Endothelial cell of umbilical vein (primary cell): ENCODE measurements around the gene SWT1. TPM values are rescaled to one million over a fixed set of nuclear protein-coding genes. Genes with fewer than 3 reads are reported as not detected.

ENCODE experiments used
- BruUV-seq: library from RNA; stranded (reverse); fragments of 400-500 nt; replicated peaks from 2 replicates; lab custom pipeline; 2021; lab: Mats Ljungman, UMichigan
- CTCF ChIA-PET: fragments of 300-600, 350-600 bp; sonication (Branson Sonifier 250); formaldehyde crosslinking; loops from one replicate; lab custom pipeline; 2021; ENCODE audit warnings: antibody characterized with exemption, inconsistent platforms; lab: Charles Lee
- POLR2A ChIA-PET: fragments of 300-600, 350-600 bp; sonication (Branson Sonifier 250); formaldehyde crosslinking; loops from one replicate; lab custom pipeline; 2021; ENCODE audit warnings: antibody characterized with exemption, inconsistent platforms; lab: Charles Lee
- DNase-seq: peaks from one replicate; pipeline ENCODE4 v3.0.0-alpha.2; 2011; ENCODE audit warnings: low read depth, low spot score
- FAIRE-seq: peaks from 2 replicates; lab custom pipeline; 2011; peaks lifted over from hg19 to GRCh38; lab: Jason Lieb, UNC
- H2AFZ ChIP-seq: 2 replicates; pipeline ENCODE4 v1.6.0; 2012; ENCODE audit warnings: low read depth, low read length, control low read depth, inconsistent platforms
- H3K27ac ChIP-seq: 2 replicates; pipeline ENCODE4 v1.5.1; 2011; ENCODE audit warnings: low read depth, mild to moderate bottlenecking, control low read depth, low read length, moderate library complexity; ENCODE audit not compliant: insufficient read depth
- H3K27me3 ChIP-seq, 2 experiments: 2 replicates each; pipeline versions ENCODE4 v1.6.0 to v1.6.1; 2011; ENCODE audit warnings: low read length in 2 of 2, mixed read lengths in 1 of 2; ENCODE audit not compliant: control insufficient read depth in 2 of 2, insufficient read depth in 2 of 2
- H3K36me3 ChIP-seq, 2 experiments: 2 replicates in 1 of 2; 3 replicates in 1 of 2; pipeline ENCODE4 v1.5.1; 2011; ENCODE audit warnings: low read length in 2 of 2, mild to moderate bottlenecking in 1 of 2, moderate library complexity in 1 of 2; ENCODE audit not compliant: control insufficient read depth in 2 of 2, insufficient read depth in 2 of 2; ENCODE audit errors: extremely low read depth in 1 of 2
- H3K4me1 ChIP-seq: 3 replicates; pipeline ENCODE4 v1.5.1; 2011; ENCODE audit warnings: mild to moderate bottlenecking, low read length; ENCODE audit not compliant: control insufficient read depth, insufficient read depth; ENCODE audit errors: extremely low read depth
- H3K4me2 ChIP-seq: 2 replicates; pipeline ENCODE4 v1.6.1; 2011; ENCODE audit warnings: low read length, control low read depth, mixed read lengths; ENCODE audit not compliant: insufficient read depth
- H3K4me3 ChIP-seq, 3 experiments: fragments of 200-600 bp in 1 of 3; sonication (generic), shearing (Covaris generic) in 1 of 3; replicated peaks in 1 of 3; 2 replicates each; pipeline ENCODE4 v1.5.1; 2011 to 2016; ENCODE audit warnings: control low read depth in 3 of 3, low read length in 3 of 3, mild to moderate bottlenecking in 2 of 3, inconsistent platforms in 1 of 3, low read depth in 1 of 3, moderate library complexity in 1 of 3; ENCODE audit not compliant: insufficient read depth in 1 of 3
- H3K79me2 ChIP-seq: 2 replicates; pipeline ENCODE4 v1.6.0; 2012; ENCODE audit warnings: low read length, inconsistent platforms; ENCODE audit not compliant: control insufficient read depth, insufficient read depth
- H3K9ac ChIP-seq: replicated peaks from 2 replicates; pipeline ENCODE3; 2011; ENCODE audit warnings: low read length, control low read depth; ENCODE audit not compliant: insufficient read depth; ENCODE audit errors: extremely low read depth
- H3K9me1 ChIP-seq: replicated peaks from 3 replicates; pipeline ENCODE4 v1.6.0; 2011; ENCODE audit warnings: mild to moderate bottlenecking, low read length; ENCODE audit not compliant: control insufficient read depth, insufficient read depth; ENCODE audit errors: extremely low read depth
- H3K9me3 ChIP-seq: replicated peaks from 2 replicates; pipeline ENCODE4 v1.5.1; 2012; ENCODE audit warnings: low read length, inconsistent platforms; ENCODE audit not compliant: control insufficient read depth, insufficient read depth
- H4K20me1 ChIP-seq: replicated peaks from 2 replicates; pipeline ENCODE3; 2011; ENCODE audit warnings: mild to moderate bottlenecking, low read length; ENCODE audit not compliant: control insufficient read depth, insufficient read depth; ENCODE audit errors: extremely low read depth
- CTCF ChIP-seq, 2 donors: IDR thresholded peaks; 1 replicate in 1 of 2; 2 replicates in 1 of 2; pipeline ENCODE4 v1.5.1; 2011; ENCODE audit warnings: low read length in 2 of 2, mild to moderate bottlenecking in 2 of 2, moderate library complexity in 2 of 2, control low read depth in 1 of 2, inconsistent platforms in 1 of 2, low read depth in 1 of 2; ENCODE audit not compliant: insufficient read depth in 1 of 2; ENCODE audit errors: extremely low read depth in 1 of 2
- EZH2 ChIP-seq: IDR thresholded peaks from 2 replicates; pipeline ENCODE4 v1.6.1; 2012; ENCODE audit warnings: borderline replicate concordance, low read depth, mild to moderate bottlenecking, moderate library complexity, low read length, inconsistent platforms; ENCODE audit not compliant: severe bottlenecking
- FOS ChIP-seq: IDR thresholded peaks from 2 replicates; pipeline ENCODE4 v1.6.1; 2011; ENCODE audit warnings: mild to moderate bottlenecking, low read length, moderate library complexity, borderline replicate concordance; ENCODE audit not compliant: insufficient read depth
- GATA2 ChIP-seq: IDR thresholded peaks from 2 replicates; pipeline ENCODE4 v1.7.0; 2011; ENCODE audit warnings: low read depth, mild to moderate bottlenecking, moderate library complexity, mixed read lengths, low read length; ENCODE audit not compliant: insufficient read length, insufficient read depth
- JUN ChIP-seq: IDR thresholded peaks from 2 replicates; pipeline ENCODE4 v1.6.1; 2011; ENCODE audit warnings: borderline replicate concordance, low read depth; ENCODE audit not compliant: insufficient read length, insufficient read depth
- MAX ChIP-seq: IDR thresholded peaks from 2 replicates; pipeline ENCODE4 v1.6.1; 2011; ENCODE audit not compliant: insufficient read depth, insufficient read length
- MYC ChIP-seq: IDR thresholded peaks from one replicate; pipeline ENCODE4 v1.6.1; 2011; ENCODE audit warnings: mild to moderate bottlenecking, low read depth, low read length
- POLR2A ChIP-seq: IDR thresholded peaks from 2 replicates; pipeline ENCODE4 v1.6.1; 2012; ENCODE audit warnings: low read depth, mild to moderate bottlenecking, control low read depth, low read length
- POLR2AphosphoS5 ChIP-seq: IDR thresholded peaks from 2 replicates; pipeline ENCODE4 v1.6.1; 2012; ENCODE audit warnings: low read depth, mild to moderate bottlenecking, control low read depth, low read length, moderate library complexity; ENCODE audit not compliant: insufficient read depth
- dilution Hi-C: fragments of 300-500 bp; cut with MboI; formaldehyde crosslinking; loops from one replicate; pipeline ENCODE4 v1.15.0; 2019; ENCODE audit warnings: low sequenced_read_pairs; ENCODE audit not compliant: extremely low pct_ligation_motif_present
- intact Hi-C: fragments of 100-400 bp; cut with micrococcal nuclease; formaldehyde crosslinking; loops from one replicate; pipeline ENCODE4 v1.10.0; 2022
- polyA plus RNA-seq, 4 experiments: library from polyadenylated mRNA; depleted of rRNA in 3 of 4; stranded (reverse) in 3 of 4; unstranded in 1 of 4; fragments of >200 nt; gene quantifications; 2 replicates each; pipeline versions ENCODE4 v1.2.1 to v1.2.3, GENCODE V29; 2011 to 2012; ENCODE audit warnings: missing spikeins in 1 of 4
- total RNA-seq: library from RNA; stranded (reverse); gene quantifications from 2 replicates; pipeline ENCODE4 v1.2.3, GENCODE V29; 2021

The SWT1 gene
- total and polyA plus RNA-seq, 2 donors (not counting 3 experiments of a cell fraction or from before 2014, with no cell fraction given) = 1.0 to 4.3 TPM

GRCh38 chr1:185284533-185285276 is 127.7 kb downstream of the SWT1 start:
- intact Hi-C loops (no loop called here), dilution Hi-C loops (no loop called here)
- POLR2A ChIA-PET = no interaction called here
- Histone ChIP-seq H3K27me3 (no peaks in the 10 kb centered on the region), H3K27ac (no peak overlapping the region), H3K4me1 (peaks cover under 1% of the 10 kb centered on the region), H3K9me3 (no peaks in the 10 kb centered on the region), H3K79me2 (no peaks in the 10 kb centered on the region), H3K9ac (no peak overlapping the region), H3K36me3 (no peaks in the 10 kb centered on the region), H2AFZ (no peak overlapping the region), H3K4me2 (no peak overlapping the region), H3K4me3 (no peak overlapping the region), H3K9me1 (no peaks in the 10 kb centered on the region), H4K20me1 (no peaks in the 10 kb centered on the region)
- BruUV-seq = no TSS peak
- CTCF ChIA-PET = no interaction called here
- no peak for FAIRE-seq
- TF ChIP-seq GATA2 = no peak
- no peak for TF ChIP-seq CTCF (IDR thresholded peaks at IDR 0.05; ENCODE audit: extremely low read depth in 1 of 2, insufficient read depth in 1 of 2, low read depth in 1 of 2, low read length in 2 of 2)
- no peak for TF ChIP-seq JUN
- TF ChIP-seq POLR2AphosphoS5 = no peak
- no peak for TF ChIP-seq POLR2A
- TF ChIP-seq EZH2 = no peak
- TF ChIP-seq MYC = no peak
- no peak for TF ChIP-seq MAX
- no peak for TF ChIP-seq FOS
- no peak for DNase-seq
